HG02938 (cell line): ENCODE measurements around the gene MSL2.
A peak's percentile ranks its signal among the peaks of the same experiment; 100 is the strongest.
"Not testable (repeated sequence)": the region's sequence is repeated elsewhere in the genome, so short reads cannot be mapped to it uniquely, and the experiment has no call there.

Source experiments
- ATAC-seq: cut with Tn5 transposase; IDR thresholded peaks from one replicate; pipeline ENCODE4 v1.9.1; 2021; ENCODE audit warnings: mild to moderate bottlenecking, moderate library complexity; ENCODE audit not compliant: unreplicated experiment

The MSL2 gene

GRCh38 chr3:136149667-136150066 is 46.5 kb downstream of the MSL2 start:
- ATAC-seq = no peak

GRCh38 chr3:136146981-136147729 is 49.0 kb downstream of the MSL2 start:
- ATAC-seq = no peak

GRCh38 chr3:136144397-136144796 is 51.7 kb downstream of the MSL2 start:
- ATAC-seq = not testable (repeated sequence)

- ATAC-seq = no peak
These were observed 53.5 kb downstream of the MSL2 start for GRCh38 chr3:136142592-136142991.

GRCh38 chr3:136141891-136142290 is 54.2 kb downstream of the MSL2 start:
- ATAC-seq = no peak

GRCh38 chr3:136141291-136141785 is 54.8 kb downstream of the MSL2 start:
- ATAC-seq = no peak

- no peak for ATAC-seq
These were observed 59.7 kb downstream of the MSL2 start for GRCh38 chr3:136136454-136136853.

GRCh38 chr3:136135039-136135802 is 60.9 kb downstream of the MSL2 start:
- ATAC-seq = no peak

- ATAC-seq = no peak
These were observed 62.0 kb downstream of the MSL2 start for GRCh38 chr3:136134091-136134490.

GRCh38 chr3:136131647-136132046 is 64.5 kb downstream of the MSL2 start:
- not testable (repeated sequence) for ATAC-seq

- no peak for ATAC-seq
These were observed 74.1 kb downstream of the MSL2 start for GRCh38 chr3:136122006-136122405.

GRCh38 chr3:136120373-136121348 is 75.5 kb downstream of the MSL2 start:
- ATAC-seq = peak; percentile 73

GRCh38 chr3:136119783-136120182 is 76.4 kb downstream of the MSL2 start:
- ATAC-seq = not testable (repeated sequence)

- not testable (repeated sequence) for ATAC-seq
These were observed 76.8 kb downstream of the MSL2 start for GRCh38 chr3:136119332-136119731.

- ATAC-seq = no peak
These were observed 81.7 kb downstream of the MSL2 start for GRCh38 chr3:136114421-136114820.

GRCh38 chr3:136110481-136110880 is 85.7 kb downstream of the MSL2 start:
- no peak for ATAC-seq

GRCh38 chr3:136109499-136109898 is 86.6 kb downstream of the MSL2 start:
- ATAC-seq = peak; percentile 98

GRCh38 chr3:136106101-136106500 is 90.0 kb downstream of the MSL2 start:
- no peak for ATAC-seq

GRCh38 chr3:136105044-136105443 is 91.1 kb downstream of the MSL2 start:
- no peak for ATAC-seq
